GM18519 (cell line): ENCODE results near the gene PPP1R9A.

ENCODE experiments used
- ATAC-seq: cut with Tn5 transposase; IDR thresholded peaks from one replicate; pipeline ENCODE4 v1.9.1; 2021; ENCODE audit warnings: mild to moderate bottlenecking, moderate library complexity; ENCODE audit not compliant: unreplicated experiment, low FRiP score

The PPP1R9A gene

DNA sequence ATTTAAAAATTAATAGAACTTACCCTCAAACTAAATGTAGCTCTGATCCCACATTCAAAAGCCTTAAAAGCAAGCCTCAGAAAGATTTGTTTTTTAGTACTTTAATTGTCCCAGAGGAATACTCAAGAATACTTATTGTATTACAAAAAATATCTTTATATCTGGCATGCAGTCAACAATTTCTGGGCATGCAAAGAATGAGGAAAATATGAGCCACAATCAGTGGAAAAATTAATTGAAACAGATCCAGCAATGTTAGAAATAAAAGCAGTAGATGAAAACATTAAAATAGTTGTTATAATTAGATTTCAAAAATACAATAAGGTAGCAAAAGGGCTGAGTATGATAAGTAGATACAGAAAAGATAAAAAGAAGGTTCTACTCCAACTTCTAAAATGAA lies 262.3 kb downstream of the PPP1R9A start:
- ATAC-seq, result no peak

DNA sequence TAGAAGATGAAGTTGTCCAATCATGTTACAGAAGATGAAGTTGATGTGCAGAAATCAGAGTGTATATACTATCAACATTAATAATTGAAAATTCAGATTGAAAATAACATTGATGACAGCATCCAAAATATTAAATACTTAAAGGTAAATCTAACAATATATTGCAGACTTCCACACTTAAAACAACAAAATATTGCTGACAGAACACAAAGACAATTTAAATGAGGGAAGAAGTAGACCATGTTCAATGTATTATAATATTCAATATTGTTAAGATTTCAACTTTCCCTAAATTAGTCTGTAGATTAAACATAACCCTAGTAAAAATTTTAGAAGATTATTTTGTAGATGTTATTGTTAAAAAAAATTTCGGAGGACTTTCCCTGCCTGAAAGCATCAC lies 265.0 kb downstream of the PPP1R9A start:
- no peak for ATAC-seq

DNA sequence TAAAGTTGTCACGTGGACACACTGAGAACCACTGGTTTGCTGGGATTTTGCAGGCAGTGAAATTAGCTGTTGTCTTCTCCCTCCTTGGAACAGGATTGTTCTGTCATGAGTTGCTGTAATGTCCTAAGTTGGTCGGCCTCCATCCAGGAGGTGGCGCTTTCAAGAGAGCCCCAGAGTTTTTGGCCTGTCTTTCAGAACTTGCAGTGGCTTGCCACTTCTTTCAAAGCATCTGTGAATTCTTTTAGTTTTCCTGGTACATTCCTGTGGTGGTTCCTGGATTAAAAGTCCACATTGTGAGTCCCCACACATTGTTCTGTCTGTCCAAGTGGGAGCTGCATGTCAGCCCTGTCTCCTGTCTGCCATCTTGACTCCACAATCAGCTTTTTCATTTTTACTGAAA lies 283.1 kb downstream of the PPP1R9A start:
- ATAC-seq, result no peak

DNA sequence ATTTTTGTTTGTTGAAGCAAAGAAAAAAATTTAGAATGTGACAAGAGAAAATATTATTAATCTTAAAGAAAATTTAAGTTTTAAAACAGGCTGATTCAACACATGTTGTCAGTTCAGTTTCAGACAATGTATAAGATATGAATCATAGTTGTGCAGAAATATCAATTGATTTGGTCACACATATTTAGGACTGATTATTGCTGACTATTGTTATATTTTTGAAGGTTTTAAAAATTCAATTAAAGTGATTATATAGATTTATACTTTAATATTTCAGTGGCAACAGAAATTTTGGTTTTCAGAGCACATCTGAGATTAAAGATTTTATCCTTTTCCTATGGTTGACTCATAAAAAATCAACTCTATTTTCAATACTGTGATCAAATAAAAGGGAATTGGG lies 284.4 kb downstream of the PPP1R9A start:
- no peak for ATAC-seq

DNA sequence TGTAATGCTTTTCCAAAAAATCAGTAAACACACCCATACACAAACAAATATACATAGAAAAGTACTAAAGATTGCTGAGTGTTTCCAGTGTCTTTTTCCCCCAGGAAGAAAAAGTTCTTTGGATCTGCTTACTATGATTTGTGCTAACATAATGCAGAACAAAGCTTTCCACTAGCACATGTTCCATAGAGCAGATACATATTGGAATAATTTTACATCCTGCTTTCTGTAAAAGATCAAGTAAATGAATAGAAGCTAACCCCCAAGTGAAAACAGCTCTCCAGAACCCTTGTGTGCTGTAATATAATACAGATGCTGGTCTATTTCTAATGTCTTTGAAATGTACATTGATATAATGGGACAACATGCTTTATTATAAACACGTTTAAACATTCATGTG lies 291.5 kb downstream of the PPP1R9A start:
- no peak for ATAC-seq

DNA sequence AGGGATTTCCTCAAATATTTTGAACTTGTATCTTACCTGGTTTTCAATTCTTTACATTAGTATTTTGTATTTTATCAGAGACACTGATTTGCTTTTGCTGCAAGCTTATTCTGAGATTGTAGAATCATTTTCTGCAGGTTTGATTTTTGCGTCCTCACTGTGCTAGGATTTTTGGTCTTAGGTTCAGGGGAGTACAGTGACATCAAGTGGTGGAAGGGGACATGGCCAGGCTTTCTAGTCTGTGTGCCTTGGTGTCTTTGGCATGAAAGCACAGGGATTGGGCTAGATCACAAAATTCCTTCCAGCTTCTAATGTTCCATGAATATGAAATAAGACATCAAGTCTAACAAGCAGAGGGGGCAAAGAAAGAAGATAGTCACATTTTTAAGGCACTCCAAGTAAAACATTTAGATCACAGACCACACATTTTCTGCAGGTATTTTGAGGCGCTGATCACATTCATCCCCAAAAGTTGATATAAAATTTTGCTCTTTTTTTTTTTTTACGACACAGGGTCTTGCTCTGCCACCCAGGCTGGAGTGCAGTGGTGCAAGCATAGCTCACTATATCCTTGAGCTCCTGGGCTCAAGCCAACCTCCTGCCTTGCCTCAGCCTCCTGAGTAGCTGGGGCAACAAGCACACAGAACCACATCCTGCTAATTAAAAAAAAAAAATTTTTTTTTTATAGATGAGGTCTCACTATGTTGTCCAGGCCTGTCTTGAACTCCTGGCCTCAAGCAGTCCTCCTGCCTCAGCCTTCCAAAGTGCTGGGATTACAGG lies 292.6 kb downstream of the PPP1R9A start:
- no peak for ATAC-seq

DNA sequence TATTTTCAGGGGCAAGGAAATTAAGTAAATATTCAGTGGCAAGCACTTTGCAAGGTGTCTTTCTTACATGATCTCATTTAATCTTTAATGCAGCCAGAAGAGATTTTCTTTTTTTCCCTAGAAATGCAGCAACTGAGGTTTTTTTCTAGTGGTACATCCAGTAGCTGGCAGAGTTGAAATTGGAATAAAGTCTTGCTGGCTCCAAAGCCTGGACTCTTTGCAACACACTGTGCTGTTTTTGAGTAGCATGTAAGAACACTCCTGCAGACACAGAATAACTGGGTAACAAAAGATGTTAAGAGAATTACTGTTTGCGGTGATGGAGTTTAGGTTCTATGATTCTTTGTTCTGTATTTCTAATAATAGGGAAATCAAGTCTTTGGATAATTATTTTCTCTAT lies 293.3 kb downstream of the PPP1R9A start:
- ATAC-seq, result no peak

DNA sequence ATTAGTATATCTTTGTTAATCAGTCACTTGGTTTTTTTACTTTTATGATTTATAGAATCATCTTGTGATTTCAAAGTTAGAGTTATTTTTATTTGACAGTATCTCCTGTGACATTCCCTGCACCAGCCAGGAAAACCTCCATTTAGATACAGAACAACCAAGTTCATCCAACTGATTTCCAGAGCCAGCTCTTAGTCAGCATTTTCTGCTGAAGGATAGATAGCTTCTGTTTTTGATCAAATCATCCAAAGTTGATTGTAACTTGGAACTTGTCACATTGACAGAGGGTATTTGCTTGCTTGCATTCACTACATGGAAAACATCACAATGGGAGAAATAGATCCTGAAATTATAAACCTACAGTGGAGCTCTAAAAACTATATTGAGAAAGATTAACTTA lies 294.3 kb downstream of the PPP1R9A start:
- ATAC-seq, result no peak

DNA sequence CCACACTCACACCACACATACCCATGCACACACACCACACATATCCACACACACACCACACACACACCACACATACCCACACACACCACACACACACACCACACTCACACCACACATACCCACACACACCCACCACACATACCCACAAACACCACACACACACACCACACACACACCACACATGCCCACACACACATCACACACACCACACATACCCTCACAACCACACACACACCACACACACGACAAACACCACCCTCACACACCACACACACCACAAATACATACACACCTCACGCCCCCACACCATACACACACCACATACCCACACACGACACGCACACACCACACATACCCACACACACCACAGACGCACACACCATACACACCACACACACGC lies 297.2 kb downstream of the PPP1R9A start:
- no peak for ATAC-seq

DNA sequence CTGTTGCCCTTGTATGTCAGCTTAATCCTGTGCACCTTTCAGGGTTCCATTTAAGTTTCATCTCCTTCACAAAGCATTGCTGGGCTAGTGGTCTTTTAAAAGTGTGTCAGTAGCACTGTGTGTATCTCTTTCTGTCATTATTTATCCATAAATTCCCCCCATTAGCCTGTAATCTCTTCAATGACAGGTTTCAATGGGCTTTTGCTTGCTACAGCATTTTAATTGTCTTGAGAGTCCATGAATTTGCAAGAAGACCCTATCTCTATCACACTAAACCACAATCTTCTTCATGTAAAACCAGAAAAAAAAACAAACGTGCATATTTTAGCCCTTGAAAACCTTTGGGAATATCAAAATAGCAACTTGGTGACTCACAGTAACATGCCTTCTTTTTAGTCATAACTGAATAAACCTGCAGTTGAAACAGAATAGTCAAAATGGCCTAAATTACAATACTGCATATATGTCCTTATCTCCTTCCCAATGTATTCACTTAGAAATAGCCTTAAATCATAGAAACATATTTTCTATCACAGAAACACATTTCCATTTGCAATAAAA lies 298.4 kb downstream of the PPP1R9A start:
- no peak for ATAC-seq

DNA sequence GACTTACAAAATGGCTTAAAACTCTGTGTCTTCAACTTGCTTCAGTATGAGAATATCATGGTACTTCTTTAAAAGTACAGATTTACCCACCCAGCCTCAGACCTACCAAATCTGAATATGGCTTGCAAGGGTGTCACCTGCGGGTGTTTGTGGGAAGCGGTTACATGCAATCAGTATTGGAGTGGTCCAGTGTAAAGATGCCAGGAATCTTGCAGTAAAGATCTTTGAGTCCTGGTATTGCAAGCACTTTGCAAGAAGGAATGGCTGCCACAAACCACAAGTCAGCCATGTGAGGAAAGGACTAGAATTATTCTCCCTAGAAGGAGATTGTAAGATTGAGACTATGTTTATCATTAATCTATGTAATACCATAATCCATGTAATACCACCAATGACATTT lies 301.9 kb downstream of the PPP1R9A start:
- ATAC-seq, result no peak

DNA sequence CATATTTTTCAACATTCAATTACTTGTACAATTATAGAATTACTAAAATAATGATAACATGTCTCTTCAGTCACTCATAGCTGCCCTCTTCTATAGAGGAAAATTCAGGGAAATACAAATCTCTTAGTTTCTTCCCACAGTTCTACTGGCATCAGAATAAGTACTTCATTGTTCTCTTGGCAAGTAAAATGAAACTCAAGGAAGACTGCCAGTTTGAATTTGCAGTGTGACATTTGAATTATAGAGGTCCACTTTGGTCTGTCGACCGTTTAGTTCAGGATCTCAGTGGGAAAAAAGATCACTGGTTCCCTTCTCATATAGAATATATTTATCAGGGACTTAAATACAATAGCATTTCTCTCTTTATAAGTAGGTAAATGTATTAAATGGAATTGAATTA lies 302.4 kb downstream of the PPP1R9A start:
- ATAC-seq, result no peak

DNA sequence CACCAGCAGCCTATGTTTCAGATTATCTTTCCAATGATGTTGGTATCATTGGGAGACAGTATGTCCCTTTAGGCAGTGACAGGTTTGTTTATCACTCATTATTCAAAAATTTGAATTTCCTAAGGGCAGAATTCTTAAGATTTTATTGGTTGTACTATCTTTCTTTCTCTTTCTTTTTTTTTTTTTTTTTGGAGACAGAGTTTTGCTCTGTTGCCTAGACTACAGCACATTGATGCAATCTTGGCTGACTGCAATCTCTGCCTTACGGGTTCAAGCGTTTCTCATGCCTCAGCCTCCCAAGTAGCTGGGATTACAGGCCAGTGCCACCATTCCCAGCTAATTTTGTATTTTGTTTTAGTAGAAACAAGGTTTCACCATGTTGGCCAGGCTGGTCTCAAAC lies 305.8 kb downstream of the PPP1R9A start:
- no peak for ATAC-seq

DNA sequence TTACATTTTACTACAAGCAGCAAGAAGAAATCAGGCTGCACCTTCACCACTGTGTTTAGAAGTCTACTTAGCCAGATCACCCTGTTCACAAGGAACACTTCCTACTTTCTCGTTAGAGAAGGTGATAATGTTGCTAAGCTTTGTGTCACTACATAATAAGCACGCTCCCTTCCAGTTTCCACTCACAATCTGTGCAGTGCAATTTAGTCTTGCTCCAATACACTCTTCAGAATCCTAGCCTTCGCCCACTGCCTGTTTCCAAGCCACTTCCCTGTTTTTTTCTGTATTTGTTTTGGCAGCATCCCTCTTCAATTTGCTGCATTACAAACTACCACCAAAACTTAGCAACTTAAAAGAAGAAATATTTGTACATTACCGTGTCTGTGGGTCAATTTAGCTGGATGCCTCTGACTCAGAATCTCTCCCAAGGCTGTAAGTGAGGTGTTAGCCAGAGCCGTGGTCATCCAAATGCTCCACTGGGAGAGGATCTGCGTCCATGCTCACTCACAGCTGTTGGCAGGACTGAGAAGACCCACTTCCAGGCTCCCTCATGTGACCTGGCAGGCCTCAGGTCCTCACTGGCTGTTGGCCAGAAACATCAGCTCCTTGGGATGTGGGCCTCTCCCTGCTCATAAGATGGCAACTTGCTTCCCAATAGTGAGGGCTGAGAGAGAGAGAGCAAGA lies 306.6 kb downstream of the PPP1R9A start:
- ATAC-seq, result no peak

DNA sequence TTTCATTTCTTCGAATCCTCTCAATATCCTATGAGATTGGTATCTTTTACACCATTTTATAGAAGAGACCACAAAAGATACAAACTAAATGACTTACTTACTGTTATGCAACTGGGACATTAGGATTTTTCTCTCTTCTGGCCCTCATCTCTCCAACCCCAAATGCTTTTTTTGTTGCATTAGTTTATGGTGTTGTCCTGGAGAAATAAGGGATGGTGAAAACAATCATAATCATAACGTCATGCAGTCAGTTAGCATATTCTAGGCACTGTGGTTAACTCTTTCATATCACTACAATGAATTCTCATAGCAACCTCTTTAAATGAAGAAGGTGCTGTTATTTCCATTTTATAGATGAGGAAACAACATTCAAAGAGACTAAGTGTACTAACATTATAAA lies 312.3 kb downstream of the PPP1R9A start:
- ATAC-seq, result no peak

DNA sequence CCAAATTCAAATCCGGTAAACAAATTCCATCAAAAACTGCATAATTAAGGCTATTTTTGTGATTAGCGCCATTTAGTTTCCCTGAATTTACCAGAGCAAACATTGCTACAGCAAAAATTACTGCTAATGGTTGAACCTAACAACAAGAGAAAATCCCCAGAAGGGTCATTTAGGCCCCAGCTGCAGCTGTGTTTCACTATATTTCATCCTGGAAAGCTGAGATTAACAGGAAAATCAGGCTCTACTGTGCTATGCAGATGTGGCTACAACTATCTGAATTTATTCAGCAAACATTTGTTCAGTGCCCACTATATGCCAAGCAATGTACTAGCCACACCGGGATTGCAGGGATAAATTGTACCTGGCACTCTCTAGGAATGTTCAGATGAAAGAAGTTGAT lies 312.9 kb downstream of the PPP1R9A start:
- ATAC-seq, result no peak

DNA sequence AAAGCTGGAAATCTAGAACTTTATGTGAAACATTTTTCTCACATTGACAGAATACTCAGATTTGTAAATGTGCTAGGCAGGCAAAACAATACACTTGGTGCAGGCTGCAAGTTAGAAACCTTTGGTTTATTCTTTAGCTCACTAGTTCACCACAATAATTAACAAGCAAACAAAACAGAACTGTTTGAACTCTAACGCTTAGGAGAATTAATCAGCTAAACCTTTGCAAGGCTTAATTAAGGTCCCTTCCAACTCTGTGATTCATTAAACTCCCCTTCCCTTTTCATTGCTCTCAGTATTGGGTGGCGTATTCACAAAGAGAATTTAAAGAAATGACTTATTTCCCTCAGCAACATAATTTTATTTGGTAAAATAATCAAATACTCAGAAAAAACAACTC lies 317.9 kb downstream of the PPP1R9A start:
- ATAC-seq, result no peak

DNA sequence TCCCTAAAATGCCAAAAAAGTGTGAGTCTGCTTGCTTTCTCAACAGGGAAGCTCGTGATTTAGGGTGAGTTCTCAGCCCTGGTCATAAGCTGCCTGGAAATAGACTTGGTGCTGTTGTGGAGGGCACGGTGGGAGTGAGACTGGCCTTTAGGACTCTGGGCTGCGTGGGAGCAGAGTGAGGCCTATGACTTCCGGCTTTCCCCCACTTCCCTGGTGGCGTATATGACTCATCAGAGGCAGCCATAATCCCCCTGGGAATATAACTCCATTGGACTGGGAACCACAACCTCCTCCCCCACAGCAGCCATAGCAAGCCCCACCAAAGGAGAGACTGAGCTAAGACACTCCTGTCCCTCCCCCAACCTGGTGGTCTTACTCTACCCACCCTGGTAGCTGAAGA lies 321.9 kb downstream of the PPP1R9A start:
- ATAC-seq, result no peak

DNA sequence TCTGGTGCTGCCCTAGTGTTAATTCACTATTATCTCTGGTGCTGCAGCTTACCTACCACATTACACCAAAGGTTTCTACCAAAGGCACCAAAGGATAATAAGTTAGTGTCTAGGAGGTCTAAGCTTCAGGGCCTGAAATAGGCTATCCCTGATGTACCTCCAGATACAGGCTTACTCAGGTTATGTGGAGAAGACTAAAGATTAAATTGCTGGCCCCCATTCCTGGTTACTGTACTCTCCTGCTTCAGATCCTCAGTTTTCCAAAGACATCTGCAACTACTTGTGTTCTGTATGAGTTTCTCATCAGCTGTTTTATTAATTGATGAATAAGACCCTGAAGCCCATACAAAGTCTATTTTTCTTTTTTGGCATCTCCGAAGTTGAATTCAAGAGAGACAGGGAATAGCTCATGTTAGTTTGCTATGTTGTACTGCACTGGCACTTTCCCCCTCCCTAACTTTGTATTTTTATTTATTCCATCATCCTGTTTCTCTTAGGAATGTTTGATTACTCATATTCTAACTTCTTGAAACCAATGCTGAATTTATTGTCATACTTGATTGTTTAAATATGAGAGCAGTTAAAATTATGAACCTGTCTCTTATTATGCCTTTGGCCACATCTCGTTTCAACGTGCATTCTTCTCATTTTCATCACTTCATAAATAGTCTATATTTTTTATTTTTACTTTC lies 331.0 kb downstream of the PPP1R9A start:
- ATAC-seq, result no peak

DNA sequence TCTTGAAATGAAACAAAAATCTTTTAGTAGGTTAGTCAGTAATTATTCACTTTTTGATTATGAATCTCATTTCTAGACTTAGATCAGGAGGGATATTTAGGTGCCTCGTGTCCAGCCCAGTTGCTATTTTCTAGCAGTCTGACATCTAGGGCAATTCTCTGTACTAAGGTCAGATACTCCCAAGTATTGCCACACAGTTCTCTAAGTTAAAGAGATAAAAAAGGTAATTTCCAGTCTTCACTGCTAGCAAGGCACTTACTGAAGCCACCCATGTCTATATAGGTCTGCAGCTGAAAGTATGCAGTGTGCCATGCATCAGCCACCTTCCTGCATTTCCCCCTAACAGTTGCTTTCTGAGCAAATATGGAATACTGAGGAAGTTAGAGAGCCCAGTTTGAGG lies 333.5 kb downstream of the PPP1R9A start:
- ATAC-seq, result no peak

DNA sequence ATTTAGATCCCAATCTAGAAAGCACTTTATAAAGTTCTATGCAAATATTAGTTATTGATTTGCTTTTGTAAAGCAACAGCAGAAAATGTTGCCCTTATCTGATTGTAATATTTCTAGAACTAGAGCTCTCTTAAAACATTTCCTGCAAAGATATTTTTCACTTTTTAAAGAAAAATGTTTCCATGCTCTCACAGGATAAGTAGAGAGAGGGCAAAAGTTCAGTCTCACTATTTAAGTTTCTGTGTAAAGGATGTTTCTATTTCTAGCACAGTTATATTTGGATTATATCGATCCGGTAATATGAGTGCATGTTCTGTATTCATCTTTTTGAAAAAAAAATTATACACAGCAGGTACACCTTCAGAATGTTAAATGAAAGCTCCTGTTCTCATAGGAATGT lies 334.9 kb downstream of the PPP1R9A start:
- no peak for ATAC-seq
